SK-N-SH (cell line): Measurements from ENCODE around the gene GNG14.
"Not testable (repeated sequence)": the region's sequence is repeated elsewhere in the genome, so short reads cannot be mapped to it uniquely, and the experiment has no call there.

Experiments used
- CTCF ChIP-seq: fragments of 200-600 bp; sonication (generic); IDR thresholded peaks from 2 replicates; pipeline ENCODE4 v1.6.1; 2017; ENCODE audit warnings: antibody characterized with exemption, mild to moderate bottlenecking, moderate library complexity
- EZH2phosphoT487 ChIP-seq: fragments of 200-600 bp; sonication (generic); IDR thresholded peaks from 2 replicates; pipeline ENCODE4 v1.6.1; 2017; ENCODE audit warnings: low read depth, mixed run types, mild to moderate bottlenecking, antibody characterized with exemption, moderate library complexity, borderline replicate concordance
- FOXJ3 ChIP-seq: sonication (generic); formaldehyde crosslinking; IDR thresholded peaks from 2 replicates; pipeline ENCODE4 v1.5.1; 2020; ENCODE audit warnings: mild to moderate bottlenecking, missing genetic modification reagents
- POLR2AphosphoS5 ChIP-seq: IDR thresholded peaks from 2 replicates; pipeline ENCODE4 v1.6.1; 2012; ENCODE audit warnings: low read depth, low read length
- SIN3A ChIP-seq: IDR thresholded peaks from 2 replicates; pipeline ENCODE4 v1.6.1; 2012; ENCODE audit warnings: low read depth, mild to moderate bottlenecking, low read length, moderate library complexity, borderline replicate concordance
- TAF1 ChIP-seq: IDR thresholded peaks from 2 replicates; pipeline ENCODE4 v1.6.1; 2012; ENCODE audit warnings: low read depth, mild to moderate bottlenecking, low read length, moderate library complexity, borderline replicate concordance
- TCF12 ChIP-seq: IDR thresholded peaks from 2 replicates; pipeline ENCODE4 v1.4.0; 2012
- TEAD4 ChIP-seq: IDR thresholded peaks from 2 replicates; pipeline ENCODE4 v1.4.0; 2012; ENCODE audit warnings: mild to moderate bottlenecking, borderline replicate concordance; ENCODE audit not compliant: insufficient read depth

DNA sequence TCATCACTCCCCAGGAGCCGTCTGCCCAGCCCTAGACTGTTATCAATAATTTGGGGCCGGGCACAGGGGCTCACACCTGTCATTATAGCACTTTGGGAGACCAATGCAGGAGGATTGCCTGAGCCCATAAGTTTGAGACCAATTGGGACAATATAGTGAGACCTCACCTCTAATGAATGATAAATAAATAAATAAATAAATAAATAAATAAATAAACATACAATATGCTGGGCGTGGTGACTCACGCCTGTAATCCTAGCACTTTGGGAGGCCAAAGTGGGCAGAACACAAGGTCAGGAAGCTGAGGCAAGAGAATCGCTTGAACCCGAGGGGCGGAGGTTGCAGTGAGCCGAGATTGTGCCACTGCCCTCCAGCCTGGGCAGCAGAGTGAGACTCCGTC, 25.5 kb downstream of the GNG14 start:
- not testable (repeated sequence) for TF ChIP-seq CTCF; EZH2phosphoT487; TCF12; TAF1; POLR2AphosphoS5; SIN3A; FOXJ3 (CRISPR knock-in tag); TEAD4
